Stimulated activated CD4-positive, alpha-beta T cell treated with anti-CD3 and anti-CD28 coated beads, Interleukin-1b, Interleukin-23, amount 100 ng/mL, for 1 hour (primary cell): Measurements from ENCODE around the gene FGF12.
"Not testable (repeated sequence)": the region's sequence is repeated elsewhere in the genome, so short reads cannot be mapped to it uniquely, and the experiment has no call there.

Source experiments
- DNase-seq, 2 donors: peaks; one replicate each; pipeline ENCODE4 v3.0.0-alpha.2; 2020; ENCODE audit warnings: low read depth in 2 of 2

FGF12 gene

DNA sequence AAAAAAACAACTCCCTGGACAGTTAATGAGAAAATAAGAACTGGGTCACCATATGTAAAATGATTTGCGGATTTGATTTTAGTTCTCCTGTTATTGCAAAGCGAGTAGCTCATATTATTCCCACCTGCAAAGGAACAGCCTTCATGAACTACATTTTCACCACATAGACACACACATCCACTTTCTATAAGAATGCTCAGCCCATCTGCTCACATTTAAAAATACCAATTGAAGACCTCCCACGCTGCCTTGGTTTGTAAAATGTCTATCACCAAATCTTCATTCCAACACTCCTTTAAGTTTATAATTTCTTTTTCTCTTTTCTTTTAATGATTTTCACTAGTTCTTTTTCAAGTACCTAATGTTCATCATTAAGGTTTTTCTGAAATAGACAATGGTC is 148.6 kb downstream of the FGF12 start:
- DNase-seq: no peak

DNA sequence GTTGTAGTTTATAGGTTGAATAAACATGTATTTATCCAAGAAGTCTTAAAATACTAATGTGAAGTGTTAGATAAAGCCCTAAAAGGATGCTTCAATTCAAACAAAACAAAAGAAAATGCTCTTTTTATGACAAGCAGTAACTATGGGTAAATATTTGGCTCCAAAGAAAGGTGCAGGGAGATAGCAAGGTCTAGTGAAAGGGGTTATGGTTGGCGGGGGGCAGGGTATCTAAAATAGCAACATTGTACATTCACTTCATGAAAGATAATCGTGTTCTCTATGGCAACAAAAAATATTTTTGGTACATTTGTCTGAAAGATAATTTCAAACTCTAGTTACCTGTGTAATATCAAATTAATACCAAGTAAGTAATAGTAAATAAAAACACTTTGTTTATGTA is 149.5 kb downstream of the FGF12 start:
- DNase-seq: no peak

DNA sequence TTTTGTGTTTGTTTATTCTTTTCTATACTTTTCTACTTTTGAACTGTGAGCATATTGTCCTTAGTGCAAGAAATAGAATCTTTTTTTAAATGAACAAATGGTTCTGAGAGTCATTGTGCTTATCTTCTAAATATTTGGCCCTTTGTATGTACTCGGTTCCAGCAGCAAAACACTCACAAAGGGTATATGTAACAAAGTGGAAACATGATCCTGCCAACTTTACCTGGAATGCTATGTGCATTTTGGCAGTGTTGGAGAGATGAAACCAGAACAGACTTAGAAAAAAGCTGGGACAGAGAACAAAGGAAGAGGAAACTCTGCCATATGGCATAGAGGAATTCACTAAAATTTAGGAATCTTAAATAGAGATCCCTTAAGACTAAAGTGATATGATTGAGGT is 150.1 kb downstream of the FGF12 start:
- no peak for DNase-seq

DNA sequence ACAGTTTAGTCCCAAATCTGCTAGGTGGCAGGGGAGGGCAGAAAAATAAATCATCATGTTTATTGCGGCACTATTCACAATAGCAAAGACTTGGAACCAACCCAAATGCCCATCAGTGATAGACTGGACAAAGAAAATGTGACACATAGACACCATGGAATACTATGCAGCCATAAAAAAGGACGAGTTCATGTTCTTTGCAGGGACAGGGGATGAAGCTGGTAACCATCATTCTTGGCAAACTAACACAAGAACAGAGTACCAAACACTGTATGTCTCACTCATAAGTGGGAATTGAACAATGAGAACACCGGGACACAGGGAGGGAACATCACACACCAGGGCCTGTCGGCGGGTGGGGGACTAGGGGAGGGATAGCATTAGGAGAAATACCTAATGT is 150.6 kb downstream of the FGF12 start:
- DNase-seq: not testable (repeated sequence)

DNA sequence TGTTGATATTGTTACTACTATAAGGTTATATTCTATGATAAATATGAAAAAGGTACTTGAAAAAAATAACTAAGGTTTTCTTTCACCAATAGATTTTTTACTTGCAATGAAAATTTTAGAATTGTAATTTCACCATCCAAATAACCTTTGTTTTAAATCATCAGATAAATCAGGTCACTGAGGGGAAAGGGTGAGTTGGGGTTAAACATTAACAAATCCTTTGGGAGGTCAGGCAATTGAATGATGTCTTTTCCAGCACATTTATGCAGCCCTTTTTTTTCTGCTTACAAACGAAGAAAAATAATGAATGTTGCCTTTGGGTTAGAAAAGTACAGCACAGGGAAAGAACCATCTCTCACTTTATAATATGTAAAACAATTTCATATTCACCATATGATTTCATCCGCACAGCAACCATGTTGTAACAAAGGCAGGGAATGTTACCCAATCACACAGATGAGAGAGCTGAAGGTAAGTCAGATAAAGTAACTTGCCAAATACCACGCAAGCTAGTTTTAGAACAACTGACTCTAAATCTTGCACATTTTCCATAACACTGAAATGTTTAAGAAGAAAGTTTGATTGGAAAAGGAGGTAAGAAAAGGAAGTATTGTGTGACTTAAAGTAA is 151.3 kb downstream of the FGF12 start:
- DNase-seq: no peak

DNA sequence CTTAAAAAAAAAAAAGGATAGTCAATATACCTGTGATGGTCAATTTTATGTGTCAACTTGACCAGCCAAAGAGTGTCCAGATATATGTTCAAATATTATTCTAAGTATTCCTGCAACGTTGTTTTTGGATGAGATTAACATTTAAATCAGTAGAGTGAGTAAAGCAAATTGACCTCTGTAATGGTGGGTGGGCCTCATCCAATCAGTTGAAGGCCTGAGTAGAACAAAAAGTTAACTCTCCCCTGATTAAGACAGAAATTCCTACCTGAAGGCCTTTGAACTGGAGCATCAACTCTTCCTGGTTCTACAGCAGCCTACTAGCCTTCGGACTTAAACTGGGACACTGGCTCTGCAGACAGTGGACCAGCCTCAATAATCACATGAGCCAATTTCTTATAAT is 154.1 kb downstream of the FGF12 start:
- DNase-seq: no peak

DNA sequence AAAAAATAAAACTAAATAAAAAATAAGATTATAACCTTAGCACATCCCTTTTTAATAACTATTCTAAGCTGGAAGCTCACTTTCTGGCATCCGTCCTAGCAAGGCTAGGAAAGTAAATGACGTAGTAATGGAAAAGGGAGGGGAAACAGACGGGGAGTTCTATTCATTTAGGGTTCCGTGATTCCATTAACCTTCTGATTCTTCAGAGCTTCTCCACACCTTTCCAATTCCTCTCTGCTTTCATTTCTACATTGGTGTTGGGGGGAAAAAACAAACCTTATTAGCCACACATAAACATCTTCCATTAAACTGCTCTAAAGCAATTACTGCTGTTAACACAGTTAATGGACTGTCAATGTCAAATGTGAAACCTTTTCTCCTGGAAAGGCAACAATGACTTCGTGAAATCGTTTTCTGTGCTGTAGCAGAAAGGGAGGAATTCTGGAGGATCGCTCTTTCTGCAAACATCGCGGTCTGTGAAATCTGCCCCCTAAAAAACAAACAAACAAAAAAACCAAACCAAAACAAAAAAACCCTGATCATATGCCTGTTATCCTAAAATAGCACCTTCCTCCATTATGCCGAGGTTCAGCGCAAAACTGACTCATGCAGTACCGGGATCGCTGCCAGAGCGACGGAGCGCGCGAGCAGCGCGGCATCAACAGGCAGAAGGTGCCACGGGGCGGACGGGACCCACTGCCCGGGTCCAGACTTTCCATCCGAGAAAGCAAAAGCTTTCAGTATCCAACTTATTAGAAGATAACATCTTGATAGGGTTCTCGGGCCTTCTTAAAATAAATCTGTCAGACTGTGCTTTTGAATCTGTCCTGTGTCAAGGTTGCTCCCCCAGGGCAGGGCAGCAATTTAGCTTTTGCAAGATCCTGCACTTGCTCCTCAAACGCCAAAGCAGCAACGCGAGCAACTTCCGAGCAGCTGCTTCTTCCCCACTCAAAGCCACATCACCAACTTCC is 156.2 kb downstream of the FGF12 start:
- DNase-seq: no peak

DNA sequence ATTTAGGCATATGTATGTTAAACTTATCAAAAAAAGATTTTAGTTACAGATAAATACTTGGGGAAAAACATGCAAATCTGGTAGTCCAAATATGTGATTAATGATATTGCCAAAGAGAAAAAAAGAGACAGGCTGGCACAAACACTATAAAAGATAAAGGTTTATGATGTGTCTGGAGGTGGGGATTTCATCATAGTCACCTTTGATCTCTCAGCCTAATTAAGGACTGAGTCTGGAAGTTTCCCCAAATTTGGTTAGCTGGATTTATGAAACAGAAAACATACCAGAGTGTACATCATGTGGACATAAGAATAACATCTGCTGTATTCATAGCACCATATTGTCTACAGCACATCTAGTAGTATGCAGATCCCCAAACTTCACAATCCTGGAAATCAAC is 157.0 kb downstream of the FGF12 start:
- DNase-seq: no peak

DNA sequence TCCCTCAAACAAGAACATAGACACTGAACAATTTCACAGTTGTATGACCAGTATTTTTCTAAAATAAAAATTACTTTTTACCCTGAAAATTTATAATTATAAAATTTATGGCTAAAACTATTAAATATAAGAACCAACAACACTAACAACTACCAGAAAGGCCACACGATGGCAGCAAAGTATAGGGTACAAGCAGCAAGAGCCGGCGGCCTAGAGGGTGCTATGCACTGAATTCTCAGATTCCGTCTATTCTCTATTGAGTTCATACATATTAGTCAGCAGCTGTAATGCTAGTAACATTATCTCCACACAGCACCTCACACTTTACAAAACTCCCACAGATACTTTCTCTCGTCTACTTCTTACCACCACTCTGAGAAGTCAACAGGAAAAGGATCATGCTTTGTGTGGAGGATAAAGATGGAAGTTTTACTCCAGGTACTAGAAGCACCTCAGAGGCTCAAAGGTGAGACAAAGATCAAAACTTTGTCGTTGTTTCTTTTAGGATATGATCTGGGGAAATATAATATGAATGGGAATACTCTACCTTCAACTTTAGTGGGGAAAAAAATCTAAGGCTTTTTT is 160.5 kb downstream of the FGF12 start:
- DNase-seq: peak in 1 of 2 donors; percentile 15

DNA sequence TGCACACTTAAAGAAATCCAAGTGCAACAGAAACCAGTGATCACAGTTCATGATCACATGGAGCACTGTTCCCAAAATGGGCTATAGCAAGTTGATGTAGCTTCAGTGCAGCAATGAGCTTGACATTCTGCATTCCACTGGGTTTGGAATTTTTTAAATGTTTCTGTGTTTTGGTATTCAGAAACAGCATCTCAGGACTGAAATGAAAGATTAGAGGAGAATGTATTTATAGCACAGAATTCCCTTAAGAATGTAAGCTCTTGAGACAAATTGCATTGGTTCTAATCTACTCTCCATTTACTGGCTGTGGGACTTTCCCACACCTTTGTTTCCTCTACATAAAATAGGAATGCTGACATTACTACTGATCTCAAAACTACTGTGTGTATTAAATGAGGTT is 162.7 kb downstream of the FGF12 start:
- no peak for DNase-seq

DNA sequence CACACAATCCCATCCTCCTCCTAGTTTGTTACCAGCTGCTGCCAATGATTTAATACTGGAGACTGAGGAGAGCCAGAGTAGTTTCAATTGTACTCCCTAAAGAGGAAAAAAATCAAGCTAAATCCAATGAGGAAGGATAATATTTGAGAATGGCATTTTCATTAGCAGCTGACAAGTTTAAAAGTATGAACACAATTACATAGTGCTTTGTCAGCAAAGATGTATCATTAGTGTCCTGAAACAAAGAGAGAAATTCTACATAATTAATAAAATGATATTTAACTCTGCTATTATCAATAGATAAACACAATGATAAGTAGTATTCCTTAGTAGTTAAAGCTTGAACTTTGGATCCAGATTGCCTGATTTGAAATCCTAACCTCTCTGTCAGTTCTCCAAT is 163.9 kb downstream of the FGF12 start:
- DNase-seq: no peak

DNA sequence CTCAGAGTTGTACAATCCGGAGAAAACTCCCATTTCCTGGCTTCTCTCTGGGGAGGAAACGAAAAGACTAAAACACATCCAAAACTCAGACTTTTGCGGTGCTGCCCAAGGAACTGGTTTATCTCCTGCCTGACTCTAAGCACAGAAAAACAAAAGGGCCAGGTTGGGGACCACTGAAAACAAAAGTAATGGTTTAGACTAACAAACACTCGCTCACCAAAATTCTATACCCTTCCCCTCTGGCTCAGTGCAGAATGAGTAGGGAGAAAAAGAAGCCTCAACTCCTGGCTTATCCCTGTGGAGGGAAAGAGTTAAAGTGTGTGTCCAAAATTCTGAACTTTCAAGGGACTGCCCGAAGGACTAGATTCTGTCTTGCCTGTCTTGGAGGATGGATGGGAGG is 173.6 kb downstream of the FGF12 start:
- DNase-seq: no peak

DNA sequence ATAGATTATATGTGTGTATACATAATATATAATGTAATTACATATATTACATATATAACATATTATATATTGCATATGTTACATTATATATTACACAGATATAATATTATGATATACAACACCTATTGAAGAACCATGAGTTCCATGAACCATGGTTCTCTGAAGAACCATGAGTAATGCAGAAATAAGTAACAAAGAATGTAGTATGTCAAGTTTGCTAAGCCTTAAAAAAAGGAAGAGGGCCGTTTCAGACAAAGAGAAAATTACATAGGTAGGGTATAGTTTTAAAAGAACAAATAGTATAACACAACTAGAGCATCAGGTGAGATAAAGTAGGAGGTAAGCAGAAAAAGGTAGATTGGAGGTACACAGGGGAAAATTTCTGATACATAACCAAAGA is 177.0 kb downstream of the FGF12 start:
- DNase-seq: no peak

DNA sequence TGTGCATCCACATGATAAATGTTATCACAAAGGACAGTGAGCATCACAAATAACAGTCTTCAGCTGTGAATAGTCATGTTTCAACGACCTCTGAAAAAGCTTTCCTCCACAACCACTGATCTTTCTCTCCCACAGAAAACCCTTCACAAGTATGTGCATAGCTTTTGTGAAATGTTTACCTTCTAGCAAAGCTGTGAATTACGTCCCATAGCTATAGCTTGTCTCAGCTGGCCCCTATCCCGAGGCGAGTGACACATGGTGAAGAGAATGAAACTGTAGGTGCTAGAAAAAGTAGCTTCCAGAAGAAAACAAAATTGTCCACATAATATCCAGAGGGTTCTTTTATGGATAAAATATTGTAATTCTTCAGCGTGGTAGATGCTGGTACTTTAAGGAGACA is 182.0 kb downstream of the FGF12 start:
- no peak for DNase-seq

DNA sequence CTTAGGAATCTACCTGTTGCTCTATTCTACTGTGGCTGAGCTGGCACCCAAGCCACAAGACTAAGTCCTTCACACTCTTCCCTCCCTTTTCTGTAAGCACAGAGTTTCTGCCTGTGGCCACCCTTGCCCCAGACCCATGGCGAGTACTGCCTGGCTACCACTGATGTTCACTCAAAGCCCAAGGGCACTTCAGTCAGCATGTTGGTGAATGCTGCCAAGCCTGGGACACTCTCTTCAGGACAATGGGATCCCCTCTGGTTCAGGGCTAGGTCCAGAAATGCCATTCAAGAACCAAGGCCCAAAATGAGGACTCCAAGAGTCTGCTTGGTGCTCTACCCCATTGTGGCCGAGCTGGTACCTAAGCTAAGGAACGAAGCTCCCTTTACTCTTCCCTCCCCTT is 184.2 kb downstream of the FGF12 start:
- DNase-seq: no peak

DNA sequence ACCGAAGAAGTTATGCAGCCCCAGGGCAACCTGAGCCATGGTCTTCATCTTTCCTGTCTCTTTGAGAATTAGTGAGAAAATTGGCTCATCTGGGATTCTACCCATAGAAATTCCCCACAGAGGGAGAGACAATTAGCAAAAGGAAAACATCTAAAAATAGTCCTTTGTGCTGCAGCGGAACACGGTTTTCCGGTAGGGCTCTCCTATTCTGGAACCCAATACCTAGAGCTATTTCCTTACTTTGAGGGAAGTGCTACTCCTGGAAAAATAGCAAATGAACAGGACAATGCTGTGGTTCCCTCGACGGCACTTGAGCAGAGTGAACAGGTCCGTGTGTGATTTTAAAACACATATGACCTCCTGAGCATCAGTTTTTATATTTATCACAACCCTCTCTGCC is 210.5 kb downstream of the FGF12 start:
- no peak for DNase-seq

DNA sequence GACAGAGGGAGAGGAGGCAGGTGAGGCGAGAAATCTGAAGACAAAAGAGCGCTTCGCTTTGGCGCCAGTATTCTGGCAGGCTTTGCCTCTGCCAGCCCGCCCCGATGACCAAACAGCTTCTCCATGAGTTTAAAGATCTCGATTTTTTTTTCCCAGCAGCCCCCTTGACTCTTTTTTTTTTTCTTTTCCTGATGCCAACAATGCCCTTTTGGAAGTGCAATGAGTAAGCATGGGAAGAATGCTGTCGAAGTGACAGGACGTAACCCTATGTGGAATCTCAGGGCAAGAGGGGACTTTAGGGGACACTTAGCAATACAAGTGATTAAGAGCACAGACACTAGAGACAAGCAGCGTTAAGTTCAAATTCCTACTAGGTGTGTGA is 211.7 kb downstream of the FGF12 start:
- no peak for DNase-seq

DNA sequence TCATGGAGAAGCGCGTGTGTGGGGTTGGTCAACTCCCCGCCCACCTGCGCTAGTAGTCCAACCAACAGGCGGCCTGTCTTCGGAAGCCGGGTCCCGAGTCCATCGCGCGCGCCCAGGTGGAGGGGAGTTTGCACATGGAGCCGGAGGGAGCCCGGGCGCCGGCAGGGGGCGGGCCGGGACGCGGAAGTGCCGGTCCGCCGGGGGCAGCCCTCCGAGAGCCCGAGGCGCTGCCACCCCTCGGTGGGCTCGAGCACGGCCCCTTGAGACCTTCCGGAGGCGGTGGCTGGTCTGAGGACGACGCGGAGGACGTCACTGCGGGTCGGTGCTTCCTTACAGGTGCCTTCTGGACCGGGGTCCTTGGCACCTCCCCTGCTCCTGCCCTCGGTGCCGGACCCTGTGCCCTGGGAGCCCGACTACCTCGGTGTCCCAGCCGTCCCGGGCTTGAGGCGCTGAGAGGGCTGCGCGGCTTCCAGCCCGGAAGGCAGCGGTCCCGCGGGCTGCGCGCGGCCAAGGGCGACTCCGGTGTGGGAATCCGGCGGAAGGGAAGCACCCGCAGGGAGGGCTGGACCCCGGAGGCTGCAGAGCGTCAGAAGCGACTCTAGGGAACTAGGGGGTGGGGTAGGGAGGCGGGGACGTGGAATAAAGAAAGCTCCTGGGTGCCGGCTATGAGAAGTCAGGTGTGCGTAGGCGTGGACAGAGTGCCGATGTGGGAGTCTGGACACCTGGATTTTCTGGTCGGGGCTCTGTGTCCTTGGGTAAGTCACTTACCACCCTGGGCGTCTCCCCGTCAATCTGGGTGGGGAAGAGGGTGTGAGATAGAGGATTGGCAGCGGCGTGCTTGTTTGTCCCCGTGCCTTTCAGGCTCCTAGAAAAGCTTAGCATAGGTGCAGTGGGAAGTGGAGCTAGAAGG is 212.3 kb downstream of the FGF12 start:
- DNase-seq: no peak

DNA sequence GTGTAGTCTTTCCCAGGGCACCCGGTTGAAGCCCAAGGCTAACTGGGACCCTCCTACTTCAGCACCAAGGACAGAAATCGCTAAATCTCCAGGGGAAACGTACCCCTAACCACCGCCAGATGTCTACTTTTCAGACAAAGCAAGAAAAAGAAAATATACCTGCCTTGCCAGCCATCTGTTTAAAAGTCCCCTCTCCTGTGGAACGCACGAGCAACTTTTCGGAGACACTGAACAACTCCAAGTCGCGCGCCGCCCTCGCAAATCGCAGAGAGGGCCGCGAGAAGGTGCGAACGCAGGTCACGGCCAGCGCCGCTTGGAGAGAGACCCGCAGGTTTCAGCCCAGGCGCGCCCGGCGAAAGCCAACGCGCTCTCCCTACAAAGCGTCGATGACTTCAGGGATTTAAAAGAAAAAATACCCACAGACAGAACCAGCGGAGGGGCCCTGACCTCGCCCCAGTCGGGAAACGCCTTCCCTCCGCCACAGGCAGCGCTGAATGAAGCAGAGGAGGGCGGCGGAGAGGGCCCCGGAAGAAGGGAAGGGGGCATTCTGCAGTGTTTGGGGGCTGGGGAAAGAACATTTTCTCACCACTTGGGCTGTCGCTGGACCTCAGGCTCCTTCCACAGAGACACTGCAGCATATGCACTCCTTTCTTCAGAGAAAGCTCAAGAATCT is 213.1 kb downstream of the FGF12 start:
- DNase-seq: no peak

DNA sequence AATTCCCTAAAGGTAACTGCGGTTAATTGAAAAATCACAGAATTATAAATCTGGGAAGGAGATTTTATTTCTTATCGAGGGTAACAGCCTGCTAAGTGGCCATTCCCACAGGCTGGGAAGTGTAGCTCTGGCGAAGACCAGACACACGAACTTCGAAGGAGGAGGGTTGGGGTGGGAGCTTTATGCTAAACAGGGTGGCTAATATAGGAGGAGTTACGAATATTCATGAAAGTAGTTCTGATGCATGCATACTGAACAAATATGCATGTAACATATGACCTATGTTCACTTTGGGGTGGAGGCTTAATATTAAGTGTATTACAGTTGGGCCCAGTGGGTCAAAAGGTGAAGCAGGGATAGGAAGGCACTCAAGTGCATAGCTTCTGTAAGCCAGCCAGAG is 221.6 kb downstream of the FGF12 start:
- no peak for DNase-seq

DNA sequence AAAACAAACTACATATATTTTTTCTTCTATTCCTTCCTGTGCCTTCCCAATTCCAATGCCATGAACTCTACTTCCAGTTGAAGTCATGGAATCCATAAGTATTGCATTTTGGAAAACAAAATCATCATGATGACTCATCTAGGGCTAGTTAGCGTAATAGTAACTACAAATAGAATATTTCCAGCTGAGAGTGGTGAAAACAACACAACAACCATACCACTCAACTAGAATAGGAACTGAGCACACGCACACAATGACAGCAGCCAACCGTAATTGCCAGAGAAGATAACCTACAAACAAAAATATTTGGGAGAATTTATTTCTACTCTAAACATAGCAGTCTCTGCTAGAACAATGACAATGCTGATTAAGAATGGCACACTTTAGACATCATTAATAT is 225.9 kb downstream of the FGF12 start:
- no peak for DNase-seq
